ENCODE measurements around the gene INAFM2. TPM values are rescaled to one million over a fixed set of nuclear protein-coding genes. Genes with fewer than 3 reads are reported as not detected.

The INAFM2 gene
- total and polyA plus RNA-seq, 4 donors = 3.3 to 5.7 (median 4.4) TPM

DNA sequence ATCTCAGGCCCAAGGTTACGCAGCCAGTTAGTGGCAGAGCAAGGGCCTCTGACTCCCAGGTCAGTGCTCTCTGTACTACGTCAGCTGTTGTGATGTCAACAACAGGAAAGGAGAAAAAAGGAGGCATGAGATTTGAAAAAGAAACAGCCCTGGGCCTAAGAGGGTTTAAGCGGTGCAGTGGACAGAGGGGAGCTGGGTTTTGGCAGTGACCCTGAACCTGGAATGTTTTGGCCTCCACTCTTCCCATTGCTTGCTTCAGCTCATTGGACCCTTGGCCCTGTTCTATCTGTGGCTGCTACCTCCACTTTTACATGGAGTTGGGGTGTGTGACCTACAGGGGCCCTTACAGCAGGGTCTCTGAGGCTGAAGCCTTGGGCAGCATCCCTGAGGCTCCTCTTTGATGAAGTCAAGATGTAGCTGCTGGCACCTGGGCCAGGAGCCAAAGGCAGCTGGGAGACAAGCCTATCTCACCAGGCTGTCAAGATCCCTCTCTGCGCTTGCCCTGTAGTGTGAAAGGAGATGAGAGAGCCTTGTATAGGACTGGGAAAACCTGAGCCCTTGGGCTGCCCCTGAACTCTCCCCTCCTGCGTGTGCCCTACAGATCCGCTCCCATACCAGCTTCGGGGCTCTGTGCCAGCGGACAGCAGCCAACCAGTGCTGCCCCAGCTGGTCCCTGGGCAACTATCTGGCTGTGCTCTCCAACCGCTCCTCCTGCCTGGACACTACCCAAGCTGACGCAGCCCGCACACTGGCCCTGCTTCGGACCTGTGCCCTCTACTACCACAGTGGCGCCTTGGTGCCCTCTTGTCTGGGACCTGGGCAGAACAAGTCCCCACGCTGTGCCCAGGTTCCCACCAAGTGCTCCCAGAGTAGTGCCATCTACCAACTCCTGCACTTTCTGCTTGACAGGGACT lies 43.2 kb downstream of the INAFM2 start:
- no peak for DNase-seq (ENCODE audit: low spot score)
- TF ChIP-seq HNF4A (conservative IDR thresholded peaks at IDR 0.05) (peak; percentile 73 to 84), FOXA1 (IDR thresholded peaks at IDR 0.05) (no peak), GABPA (IDR thresholded peaks at IDR 0.05 in 1 of 2, conservative IDR thresholded peaks at IDR 0.05 in 1 of 2) (no peak), EGR1 (IDR thresholded peaks at IDR 0.05; ENCODE audit: low read depth in 2 of 2) (no peak), YY1 (IDR thresholded peaks at IDR 0.05) (peak; percentile 29), FOXA2 (IDR thresholded peaks at IDR 0.05) (no peak), JUND (IDR thresholded peaks at IDR 0.05) (no peak), SP1 (IDR thresholded peaks at IDR 0.05) (peak; percentile 67), RXRA (IDR thresholded peaks at IDR 0.05) (peak; percentile 81 to 92), RAD21 (IDR thresholded peaks at IDR 0.05) (peak in 1 of 2 donors; percentile 31), HNF4G (IDR thresholded peaks at IDR 0.05) (no peak), NR2F2 (IDR thresholded peaks at IDR 0.05) (no peak), TAF1 (conservative IDR thresholded peaks at IDR 0.05) (no peak)
- TF ChIP-seq, protein P1, sequence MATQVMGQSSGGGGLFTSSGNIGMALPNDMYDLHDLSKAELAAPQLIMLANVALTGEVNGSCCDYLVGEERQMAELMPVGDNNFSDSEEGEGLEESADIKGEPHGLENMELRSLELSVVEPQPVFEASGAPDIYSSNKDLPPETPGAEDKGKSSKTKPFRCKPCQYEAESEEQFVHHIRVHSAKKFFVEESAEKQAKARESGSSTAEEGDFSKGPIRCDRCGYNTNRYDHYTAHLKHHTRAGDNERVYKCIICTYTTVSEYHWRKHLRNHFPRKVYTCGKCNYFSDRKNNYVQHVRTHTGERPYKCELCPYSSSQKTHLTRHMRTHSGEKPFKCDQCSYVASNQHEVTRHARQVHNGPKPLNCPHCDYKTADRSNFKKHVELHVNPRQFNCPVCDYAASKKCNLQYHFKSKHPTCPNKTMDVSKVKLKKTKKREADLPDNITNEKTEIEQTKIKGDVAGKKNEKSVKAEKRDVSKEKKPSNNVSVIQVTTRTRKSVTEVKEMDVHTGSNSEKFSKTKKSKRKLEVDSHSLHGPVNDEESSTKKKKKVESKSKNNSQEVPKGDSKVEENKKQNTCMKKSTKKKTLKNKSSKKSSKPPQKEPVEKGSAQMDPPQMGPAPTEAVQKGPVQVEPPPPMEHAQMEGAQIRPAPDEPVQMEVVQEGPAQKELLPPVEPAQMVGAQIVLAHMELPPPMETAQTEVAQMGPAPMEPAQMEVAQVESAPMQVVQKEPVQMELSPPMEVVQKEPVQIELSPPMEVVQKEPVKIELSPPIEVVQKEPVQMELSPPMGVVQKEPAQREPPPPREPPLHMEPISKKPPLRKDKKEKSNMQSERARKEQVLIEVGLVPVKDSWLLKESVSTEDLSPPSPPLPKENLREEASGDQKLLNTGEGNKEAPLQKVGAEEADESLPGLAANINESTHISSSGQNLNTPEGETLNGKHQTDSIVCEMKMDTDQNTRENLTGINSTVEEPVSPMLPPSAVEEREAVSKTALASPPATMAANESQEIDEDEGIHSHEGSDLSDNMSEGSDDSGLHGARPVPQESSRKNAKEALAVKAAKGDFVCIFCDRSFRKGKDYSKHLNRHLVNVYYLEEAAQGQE (IDR thresholded peaks at IDR 0.05) = peak; percentile 90
- TF ChIP-seq, protein P2, sequence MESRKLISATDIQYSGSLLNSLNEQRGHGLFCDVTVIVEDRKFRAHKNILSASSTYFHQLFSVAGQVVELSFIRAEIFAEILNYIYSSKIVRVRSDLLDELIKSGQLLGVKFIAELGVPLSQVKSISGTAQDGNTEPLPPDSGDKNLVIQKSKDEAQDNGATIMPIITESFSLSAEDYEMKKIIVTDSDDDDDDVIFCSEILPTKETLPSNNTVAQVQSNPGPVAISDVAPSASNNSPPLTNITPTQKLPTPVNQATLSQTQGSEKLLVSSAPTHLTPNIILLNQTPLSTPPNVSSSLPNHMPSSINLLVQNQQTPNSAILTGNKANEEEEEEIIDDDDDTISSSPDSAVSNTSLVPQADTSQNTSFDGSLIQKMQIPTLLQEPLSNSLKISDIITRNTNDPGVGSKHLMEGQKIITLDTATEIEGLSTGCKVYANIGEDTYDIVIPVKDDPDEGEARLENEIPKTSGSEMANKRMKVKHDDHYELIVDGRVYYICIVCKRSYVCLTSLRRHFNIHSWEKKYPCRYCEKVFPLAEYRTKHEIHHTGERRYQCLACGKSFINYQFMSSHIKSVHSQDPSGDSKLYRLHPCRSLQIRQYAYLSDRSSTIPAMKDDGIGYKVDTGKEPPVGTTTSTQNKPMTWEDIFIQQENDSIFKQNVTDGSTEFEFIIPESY (IDR thresholded peaks at IDR 0.05) = no peak
- TF ChIP-seq, protein P3, sequence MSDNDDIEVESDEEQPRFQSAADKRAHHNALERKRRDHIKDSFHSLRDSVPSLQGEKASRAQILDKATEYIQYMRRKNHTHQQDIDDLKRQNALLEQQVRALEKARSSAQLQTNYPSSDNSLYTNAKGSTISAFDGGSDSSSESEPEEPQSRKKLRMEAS (IDR thresholded peaks at IDR 0.05) = no peak
- TF ChIP-seq, protein P4, sequence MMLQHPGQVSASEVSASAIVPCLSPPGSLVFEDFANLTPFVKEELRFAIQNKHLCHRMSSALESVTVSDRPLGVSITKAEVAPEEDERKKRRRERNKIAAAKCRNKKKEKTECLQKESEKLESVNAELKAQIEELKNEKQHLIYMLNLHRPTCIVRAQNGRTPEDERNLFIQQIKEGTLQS (IDR thresholded peaks at IDR 0.05) = no peak
- TF ChIP-seq, protein P5, sequence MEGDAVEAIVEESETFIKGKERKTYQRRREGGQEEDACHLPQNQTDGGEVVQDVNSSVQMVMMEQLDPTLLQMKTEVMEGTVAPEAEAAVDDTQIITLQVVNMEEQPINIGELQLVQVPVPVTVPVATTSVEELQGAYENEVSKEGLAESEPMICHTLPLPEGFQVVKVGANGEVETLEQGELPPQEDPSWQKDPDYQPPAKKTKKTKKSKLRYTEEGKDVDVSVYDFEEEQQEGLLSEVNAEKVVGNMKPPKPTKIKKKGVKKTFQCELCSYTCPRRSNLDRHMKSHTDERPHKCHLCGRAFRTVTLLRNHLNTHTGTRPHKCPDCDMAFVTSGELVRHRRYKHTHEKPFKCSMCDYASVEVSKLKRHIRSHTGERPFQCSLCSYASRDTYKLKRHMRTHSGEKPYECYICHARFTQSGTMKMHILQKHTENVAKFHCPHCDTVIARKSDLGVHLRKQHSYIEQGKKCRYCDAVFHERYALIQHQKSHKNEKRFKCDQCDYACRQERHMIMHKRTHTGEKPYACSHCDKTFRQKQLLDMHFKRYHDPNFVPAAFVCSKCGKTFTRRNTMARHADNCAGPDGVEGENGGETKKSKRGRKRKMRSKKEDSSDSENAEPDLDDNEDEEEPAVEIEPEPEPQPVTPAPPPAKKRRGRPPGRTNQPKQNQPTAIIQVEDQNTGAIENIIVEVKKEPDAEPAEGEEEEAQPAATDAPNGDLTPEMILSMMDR (IDR thresholded peaks at IDR 0.05; ENCODE audit: low read depth, low read length, missing input control) = peak; percentile 1
- 48% methylated on average over 14 of the region's 14 CpGs for WGBS
- no peaks in the 10 kb centered on the region for H3K27me3 ChIP-seq (ENCODE audit: control insufficient read depth in 4 of 4, insufficient read depth in 4 of 4, low read length in 3 of 4)
- no peaks in the 10 kb centered on the region for H3K36me3 ChIP-seq (ENCODE audit: control insufficient read depth in 4 of 4, insufficient read depth in 3 of 4, low read depth in 1 of 4, low read length in 3 of 4)
- H3K4me1 ChIP-seq (ENCODE audit: control insufficient read depth in 4 of 4, insufficient read depth in 4 of 4, low read length in 3 of 4) = peaks cover 6 to 24% (median 13%) of the 10 kb centered on the region in 4 donors
- H3K4me3 ChIP-seq (ENCODE audit: low read depth in 1 of 3, low read length in 3 of 3) = no peak overlapping the region
- H3K9ac ChIP-seq (ENCODE audit: low read depth in 1 of 2, low read length in 2 of 2) = no peak overlapping the region
- H3K9me3 ChIP-seq (ENCODE audit: control insufficient read depth in 4 of 4, low read length in 3 of 4) = no peaks in the 10 kb centered on the region
- H3K27ac ChIP-seq (ENCODE audit: low read depth in 1 of 2, low read length in 2 of 2) = peak overlapping the region; percentile 42 to 72

Data from liver (tissue), 9 donors.